Thyroid gland (tissue), 4 donors: Measurements from ENCODE around the gene LONP2. TPM values are rescaled to one million over a fixed set of nuclear protein-coding genes. Genes with fewer than 3 reads are reported as not detected.
A peak's percentile ranks its signal among the peaks of the same experiment; 100 is the strongest.

Source experiments
- DNase-seq, 2 donors: peaks; one replicate each; pipeline ENCODE4 v3.0.0-alpha.2; 2019
- H3K27ac ChIP-seq, 3 donors: fragments of 200-600 bp; sonication (generic); 1 replicate in 2 of 3; 2 replicates in 1 of 3; pipeline ENCODE4 v1.5.1; 2016 to 2019; ENCODE audit warnings: mild to moderate bottlenecking in 1 of 3, moderate library complexity in 1 of 3
- H3K27me3 ChIP-seq: fragments of 200-600 bp; sonication (generic); one replicate; pipeline ENCODE4 v1.5.1; 2019
- H3K36me3 ChIP-seq, 2 donors: fragments of 200-600 bp; sonication (generic); one replicate each; pipeline ENCODE4 v1.5.1; 2016 to 2019
- H3K4me1 ChIP-seq, 2 donors: fragments of 200-600 bp; sonication (generic); one replicate each; pipeline ENCODE4 v1.5.1; 2017 to 2019
- H3K4me3 ChIP-seq, 3 donors: fragments of 200-600 bp; sonication (generic); replicated peaks in 1 of 3; 1 replicate in 2 of 3; 2 replicates in 1 of 3; pipeline ENCODE4 v1.5.1; 2016; ENCODE audit warnings: mild to moderate bottlenecking in 1 of 3
- H3K9me3 ChIP-seq: fragments of 200-600 bp; sonication (generic); one replicate; pipeline ENCODE4 v1.5.1; 2017
- CTCF ChIP-seq, 6 experiments: fragments of 200-600 bp in 3 of 6; fragments of 450-650 bp in 3 of 6; sonication (generic) in 3 of 6; IDR thresholded peaks; one replicate each; pipeline ENCODE4 v1.5.1; 2016 to 2019; ENCODE audit warnings: antibody characterized with exemption in 6 of 6, mild to moderate bottlenecking in 2 of 6, inconsistent platforms in 1 of 6, moderate library complexity in 1 of 6
- POLR2A ChIP-seq, 2 donors: fragments of 450-650 bp; IDR thresholded peaks; one replicate each; pipeline ENCODE4 v1.6.1; 2017; ENCODE audit warnings: antibody characterized with exemption in 2 of 2, mild to moderate bottlenecking in 2 of 2, moderate library complexity in 1 of 2
- WGBS, 2 donors: methylation state at CpG; one replicate each; pipeline ENCODE4 v1.1.5; 2017; 5-methylcytosine and 5-hydroxymethylcytosine counted together
- intact Hi-C: fragments of 100-400 bp; cut with DNase I; formaldehyde crosslinking; loops from one replicate; pipeline ENCODE4 v1.15.1; 2023
- total RNA-seq, 4 donors: library from RNA; depleted of rRNA; stranded (reverse); fragments of >200 nt; gene quantifications; one replicate each; pipeline ENCODE4 v1.2.3, GENCODE V29; 2016

Gene LONP2
- total RNA-seq, 4 donors from 2014 or later: 108 to 124 (median 116) TPM

- Histone ChIP-seq H3K4me1 (peaks cover 17 to 32% of the 10 kb centered on the region in 2 donors), H3K27ac (peak overlapping the region; percentile 97 to 99 (median 98)), H3K27me3 (no peaks in the 10 kb centered on the region), H3K4me3 (peak overlapping the region; percentile 46 to 90 (median 55)), H3K36me3 (no peaks in the 10 kb centered on the region), H3K9me3 (no peaks in the 10 kb centered on the region)
- intact Hi-C loops: no loop called here
- WGBS, 2 donors: 0 to 1% methylated on average over 7 to 15 of the region's 103 CpGs
- TF ChIP-seq CTCF (IDR thresholded peaks at IDR 0.05): no peak
- TF ChIP-seq POLR2A (IDR thresholded peaks at IDR 0.05): no peak
- DNase-seq: peak; percentile 70 to 72
Observed at GRCh38 chr16:48384520-48385252, 140.6 kb downstream of the LONP2 start.

GRCh38 chr16:48385253-48386150 lies 141.4 kb downstream of the LONP2 start, which contains the start of gene SIAH1:
SIAH1 (minus strand) TSS chr16:48385413; CDS start chr16:48362428, 22,985 bp downstream.
- H3K27ac ChIP-seq: peak within 1 kb of the TSS; percentile 97 to 99 (median 98)
- intact Hi-C loops: no loop called here
- 0 to 3% methylated on average over 6 to 35 of the region's 105 CpGs for WGBS, 2 donors
- no peaks in the 10 kb centered on the region for H3K27me3 ChIP-seq
- H3K4me1 ChIP-seq: peaks cover 10 to 24% of the 10 kb centered on the region in 2 donors
- no peaks in the 10 kb centered on the region for H3K36me3 ChIP-seq
- peak; percentile 82 to 86 for DNase-seq
- peak in 2 of 6 experiments; percentile 15 to 18 for TF ChIP-seq CTCF (IDR thresholded peaks at IDR 0.05)
- TF ChIP-seq POLR2A (IDR thresholded peaks at IDR 0.05): peak; percentile 1 to 95
- peak within 1 kb of the TSS; percentile 76 to 90 (median 88) for H3K4me3 ChIP-seq
- no peaks in the 10 kb centered on the region for H3K9me3 ChIP-seq

- Histone ChIP-seq H3K4me3 (no peak overlapping the region), H3K9me3 (no peaks in the 10 kb centered on the region), H3K36me3 (no peaks in the 10 kb centered on the region), H3K27ac (peak overlapping the region in 2 of 3 donors; percentile 37 to 56), H3K27me3 (no peaks in the 10 kb centered on the region), H3K4me1 (peaks cover 0 to 17% of the 10 kb centered on the region in 2 donors)
- peak; percentile 65 to 67 for DNase-seq
- no peak for TF ChIP-seq CTCF (IDR thresholded peaks at IDR 0.05)
- TF ChIP-seq POLR2A (IDR thresholded peaks at IDR 0.05): peak in 1 of 2 donors; percentile 39
- WGBS, 2 donors: 66 to 71% methylated on average over 17 of the region's 17 CpGs
- intact Hi-C loops: no loop called here
Observed at GRCh38 chr16:48386559-48387312, 142.6 kb downstream of the LONP2 start.

- intact Hi-C loops: no loop called here
- Histone ChIP-seq H3K4me1 (no peaks in the 10 kb centered on the region), H3K4me3 (no peak overlapping the region), H3K27me3 (no peaks in the 10 kb centered on the region), H3K9me3 (no peaks in the 10 kb centered on the region), H3K27ac (no peak overlapping the region), H3K36me3 (no peaks in the 10 kb centered on the region)
- WGBS, 2 donors: 95 to 97% methylated on average over 5 of the region's 5 CpGs
- no peak for TF ChIP-seq CTCF (IDR thresholded peaks at IDR 0.05)
- TF ChIP-seq POLR2A (IDR thresholded peaks at IDR 0.05): no peak
- no peak for DNase-seq
Observed at GRCh38 chr16:48392407-48392806, 148.3 kb downstream of the LONP2 start.
